CD1c-positive myeloid dendritic cell (primary cell): ENCODE measurements around the gene SDCCAG8.
A peak's percentile ranks its signal among the peaks of the same experiment; 100 is the strongest.

Source experiments
- DNase-seq: peaks from one replicate; pipeline ENCODE4 v3.0.0-alpha.2; 2016; ENCODE audit errors: extremely low spot score

The SDCCAG8 gene

DNA sequence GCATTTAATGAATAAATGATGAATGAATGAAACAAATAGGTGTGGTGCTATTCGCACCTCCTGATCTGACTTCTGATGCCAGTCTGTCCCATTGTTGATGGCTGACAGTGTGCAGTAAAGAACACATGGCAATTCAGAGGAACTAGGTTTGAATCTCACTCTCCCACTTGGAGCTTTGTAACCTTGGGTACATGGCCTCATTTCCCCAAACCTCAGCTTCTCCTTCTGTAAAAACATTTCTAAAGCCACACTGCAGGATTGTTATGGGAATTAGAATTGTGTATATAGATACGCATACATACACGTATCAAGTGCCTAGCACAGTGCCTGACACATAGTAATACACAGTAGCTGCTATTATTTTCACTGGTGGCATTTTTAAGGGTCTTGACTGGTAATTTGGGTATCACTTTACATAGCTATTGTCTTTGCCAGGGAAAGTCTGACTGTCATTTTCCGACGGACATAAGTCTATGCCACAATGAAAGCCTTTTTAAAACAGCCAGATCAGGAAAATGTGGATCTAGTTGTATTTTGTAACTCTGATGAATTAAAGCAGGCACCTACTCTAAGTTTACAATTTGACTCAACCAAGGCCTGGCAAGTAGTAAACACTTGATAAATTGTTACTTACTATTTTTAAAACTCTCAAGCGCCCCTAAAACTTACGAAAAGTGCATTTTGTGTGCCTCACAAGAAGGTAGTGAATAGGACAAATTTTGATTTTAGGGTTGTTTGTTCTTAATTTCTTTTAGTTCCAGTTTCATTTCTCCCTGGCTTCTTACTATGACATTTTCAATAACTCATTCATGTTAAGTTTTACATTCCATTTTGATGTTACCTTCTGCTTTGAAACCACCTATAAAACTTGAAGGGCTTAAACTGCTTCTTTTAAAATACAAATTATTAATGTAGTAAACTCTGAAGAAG is 164.4 kb downstream of the SDCCAG8 start:
- peak; percentile 19 for DNase-seq

DNA sequence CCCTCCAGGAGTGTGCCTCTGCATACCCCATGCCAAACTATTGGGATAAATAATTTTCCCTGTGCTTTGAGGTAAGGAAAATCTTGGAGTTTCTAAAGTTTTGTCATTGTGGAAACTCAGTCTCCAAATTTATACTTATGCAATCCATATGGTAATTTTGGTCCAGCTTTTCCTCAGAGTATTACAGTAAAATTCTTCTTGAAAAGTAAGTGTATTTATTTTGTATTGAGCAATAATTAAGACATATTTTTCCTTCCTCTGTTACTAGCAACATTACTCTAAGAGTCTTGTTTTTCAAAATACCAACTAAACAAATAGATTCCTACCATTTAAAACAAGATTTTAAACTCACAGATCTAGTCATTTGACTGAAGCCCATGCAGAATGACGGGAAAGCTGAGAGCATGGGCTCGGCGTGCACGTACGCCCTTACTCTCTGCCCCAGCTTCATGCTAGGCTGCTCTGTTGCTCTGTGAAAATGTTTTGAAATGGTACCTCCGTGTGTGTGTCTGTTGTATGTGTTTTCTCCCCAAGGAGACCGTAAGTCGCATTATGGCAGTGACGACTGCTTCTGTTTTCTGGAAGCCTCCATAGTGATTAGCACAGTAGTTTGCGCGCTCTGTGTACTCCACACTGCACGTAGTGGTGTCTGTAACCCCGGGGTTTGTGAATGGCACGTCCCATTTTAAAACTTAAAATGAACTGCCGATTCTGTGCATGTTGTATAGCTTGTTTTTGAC is 165.3 kb downstream of the SDCCAG8 start:
- DNase-seq = no peak

DNA sequence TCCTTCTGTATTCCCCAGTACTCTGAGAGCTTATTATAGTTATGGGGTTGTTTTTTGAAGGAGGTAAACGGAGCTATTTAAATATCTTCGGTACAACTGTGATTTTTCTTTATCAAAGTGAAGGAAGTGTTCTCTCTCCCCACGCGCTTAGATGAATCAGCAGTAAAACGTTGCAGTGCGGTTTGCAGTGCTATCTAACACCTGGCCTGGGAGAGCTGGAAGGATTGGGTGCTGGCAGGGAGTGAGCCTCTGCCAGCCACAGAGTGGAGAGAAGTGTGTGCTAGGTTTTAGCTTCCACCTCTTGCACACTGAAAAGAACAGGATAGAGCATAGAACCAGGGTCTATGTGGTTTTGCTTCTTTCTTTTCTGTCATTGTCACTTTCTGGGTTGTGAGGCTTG is 165.9 kb downstream of the SDCCAG8 start:
- peak; percentile 34 for DNase-seq

DNA sequence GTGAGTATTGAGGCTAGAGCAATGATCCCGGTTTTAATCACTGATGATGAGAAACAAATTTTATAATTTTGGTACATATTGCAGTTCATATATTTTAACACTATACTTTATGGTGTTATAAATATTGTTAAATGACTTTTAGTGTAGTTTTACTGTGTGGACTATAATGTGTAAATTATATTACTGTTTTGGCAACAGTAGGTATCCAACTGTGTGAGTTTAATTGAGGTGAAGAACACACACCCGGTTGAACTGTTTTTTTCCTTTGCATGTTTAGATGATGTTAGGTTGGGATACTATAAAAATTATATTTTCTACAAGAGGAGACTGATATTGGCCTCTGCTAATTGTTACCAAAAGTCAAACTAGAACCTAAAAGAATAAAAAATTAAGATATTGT is 166.5 kb downstream of the SDCCAG8 start:
- no peak for DNase-seq

DNA sequence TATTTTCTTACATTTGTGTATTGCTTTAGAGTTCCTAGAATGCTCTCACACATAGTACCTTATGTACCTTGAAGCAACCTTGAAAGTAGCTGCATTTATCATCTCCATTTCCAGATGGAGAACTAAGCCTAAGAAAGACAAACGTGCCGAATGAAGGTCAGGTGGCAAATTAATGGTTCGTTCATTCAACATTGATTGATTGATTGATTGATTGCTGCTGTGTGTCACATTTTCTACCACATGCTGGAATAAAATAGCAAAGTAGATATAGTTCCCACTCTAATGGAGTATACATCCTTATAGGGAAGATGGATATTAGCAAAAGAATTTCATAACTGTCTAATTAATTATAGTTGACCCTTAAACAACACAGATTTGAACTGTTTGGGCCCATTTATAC is 172.2 kb downstream of the SDCCAG8 start:
- DNase-seq = no peak

- DNase-seq = no peak
These were observed 172.9 kb downstream of the SDCCAG8 start for GRCh38 chr1:243428617-243429342.

DNA sequence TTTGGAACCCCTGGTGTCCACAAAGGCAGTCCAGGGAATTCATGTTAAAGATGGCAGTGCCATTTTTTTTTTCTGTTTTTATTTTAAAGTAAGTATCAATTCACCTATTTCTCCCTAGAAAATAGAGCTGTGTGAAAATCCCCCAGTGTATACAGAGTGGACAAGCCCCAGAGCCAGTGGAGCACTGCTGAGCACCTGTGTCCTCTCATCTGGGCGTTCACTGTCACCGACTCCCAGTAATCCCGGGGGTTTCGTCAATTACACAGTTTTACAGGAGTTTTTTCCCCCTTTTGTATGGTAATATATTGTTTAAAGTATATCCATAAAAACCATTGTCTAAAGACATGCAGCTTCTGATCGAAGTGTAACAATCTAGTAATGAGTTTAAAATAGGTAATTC is 175.8 kb downstream of the SDCCAG8 start:
- no peak for DNase-seq

GRCh38 chr1:243432136-243432535 is 176.3 kb downstream of the SDCCAG8 start:
- no peak for DNase-seq

- DNase-seq = no peak
These were observed 178.0 kb downstream of the SDCCAG8 start for GRCh38 chr1:243433737-243434370.

DNA sequence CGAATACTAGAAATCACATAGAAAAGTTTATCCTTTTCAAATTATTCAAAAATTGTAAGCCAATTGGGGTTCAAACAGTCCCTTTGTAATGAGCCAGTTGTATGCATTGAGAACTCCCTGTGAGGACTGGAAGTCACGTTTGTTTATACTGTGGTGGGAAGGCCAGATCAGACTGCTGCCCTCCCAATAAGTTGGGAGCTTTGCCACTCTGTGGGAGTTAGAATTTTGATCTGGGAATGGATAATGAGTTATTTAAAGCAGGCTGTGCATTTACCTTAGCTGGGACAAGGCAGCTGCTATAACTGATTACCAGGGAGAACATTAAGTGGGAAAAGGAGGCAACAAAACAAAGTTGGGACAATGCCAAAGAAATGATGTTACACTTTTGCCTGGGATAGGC is 178.8 kb downstream of the SDCCAG8 start:
- DNase-seq = no peak

GRCh38 chr1:243435836-243436235 is 180.0 kb downstream of the SDCCAG8 start:
- DNase-seq = no peak

DNA sequence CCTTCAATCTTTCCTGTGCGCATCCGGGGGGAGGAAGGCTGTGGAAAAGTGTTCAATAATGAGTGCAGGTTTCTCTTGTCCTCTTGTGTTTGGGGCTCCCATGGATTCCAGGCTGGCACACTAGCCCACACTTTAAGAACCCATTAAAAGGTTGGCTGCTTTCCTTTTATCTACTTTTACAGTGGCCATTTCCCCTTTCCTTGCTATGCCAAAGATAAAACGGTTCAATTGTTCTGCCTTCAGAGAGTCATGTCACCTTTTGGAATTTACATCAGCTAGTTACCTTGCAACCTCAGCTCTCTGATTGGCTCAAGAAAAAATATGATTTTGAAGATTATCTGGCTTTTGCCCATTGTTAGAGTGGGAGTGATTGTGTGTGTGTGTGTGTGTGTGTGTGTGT is 182.3 kb downstream of the SDCCAG8 start:
- no peak for DNase-seq

GRCh38 chr1:243438815-243439214 is 183.0 kb downstream of the SDCCAG8 start:
- no peak for DNase-seq

GRCh38 chr1:243440406-243440805 is 184.6 kb downstream of the SDCCAG8 start:
- DNase-seq = no peak

- no peak for DNase-seq
These were observed 185.8 kb downstream of the SDCCAG8 start for GRCh38 chr1:243441601-243442000.

GRCh38 chr1:243443557-243443956 is 187.7 kb downstream of the SDCCAG8 start:
- DNase-seq = no peak

GRCh38 chr1:243447347-243447746 is 191.5 kb downstream of the SDCCAG8 start:
- peak; percentile 15 for DNase-seq

- DNase-seq = no peak
These were observed 192.0 kb downstream of the SDCCAG8 start for GRCh38 chr1:243447844-243448243.

- DNase-seq = no peak
These were observed 193.5 kb downstream of the SDCCAG8 start for GRCh38 chr1:243449373-243449772.

- DNase-seq = peak; percentile 25
These were observed 196.3 kb downstream of the SDCCAG8 start for GRCh38 chr1:243452092-243452491.

GRCh38 chr1:243454328-243454997 is 198.6 kb downstream of the SDCCAG8 start:
- no peak for DNase-seq
